OCI-LY3 (cell line): ENCODE measurements around the gene SERPINE1.

Experiments
- H2AFZ ChIP-seq: fragments of 200-600, 300-600 bp; shearing (Covaris generic); 2 replicates; pipeline ENCODE4 v1.6.0; 2014; ENCODE audit warnings: antibody characterized with exemption, low read depth, low read length
- H3K27ac ChIP-seq: fragments of 200-600, 300-600 bp; sonication (generic); 2 replicates; pipeline ENCODE4 v1.5.1; 2014; ENCODE audit warnings: mild to moderate bottlenecking, low read length, moderate library complexity, mixed read lengths
- H3K27me3 ChIP-seq: fragments of 200-600, 300-600 bp; sonication (generic); 2 replicates; pipeline ENCODE4 v1.6.1; 2014; ENCODE audit warnings: low read depth, low read length, mixed read lengths
- H3K36me3 ChIP-seq: fragments of 200-600, 300-600 bp; sonication (generic); replicated peaks from 2 replicates; pipeline ENCODE3; 2014; ENCODE audit warnings: low read depth, low read length, mixed read lengths
- H3K4me1 ChIP-seq: fragments of 300-600, 200-600 bp; sonication (generic); 2 replicates; pipeline ENCODE4 v1.6.1; 2014; ENCODE audit warnings: low read length, mixed read lengths
- H3K4me2 ChIP-seq: fragments of 200-600, 300-600 bp; sonication (generic); 2 replicates; pipeline ENCODE4 v1.6.1; 2014; ENCODE audit warnings: low read length, mixed read lengths
- H3K4me3 ChIP-seq: fragments of 300-600, 200-600 bp; sonication (generic); 2 replicates; pipeline ENCODE4 v1.5.1; 2014; ENCODE audit warnings: antibody characterized with exemption, mild to moderate bottlenecking, low read length, moderate library complexity
- H3K79me2 ChIP-seq: fragments of 300-600, 200-600 bp; shearing (Covaris generic); 2 replicates; pipeline ENCODE4 v1.6.1; 2014; ENCODE audit warnings: mild to moderate bottlenecking, low read length, mixed read lengths
- H3K9ac ChIP-seq: fragments of 300-600, 200-600 bp; shearing (Covaris generic); 2 replicates; pipeline ENCODE4 v1.6.0; 2014; ENCODE audit warnings: mild to moderate bottlenecking, low read length, moderate library complexity
- H3K9me3 ChIP-seq: fragments of 200-600, 300-600 bp; shearing (Covaris generic); 2 replicates; pipeline ENCODE4 v1.6.1; 2014; ENCODE audit warnings: low read length, mixed read lengths; ENCODE audit not compliant: insufficient read depth
- H4K20me1 ChIP-seq: fragments of 200-600, 300-600 bp; sonication (generic); 2 replicates; pipeline ENCODE4 v1.6.1; 2016; ENCODE audit warnings: low read length, mixed read lengths; ENCODE audit not compliant: insufficient read depth
- CTCF ChIP-seq: fragments of 200-600, 300-600 bp; sonication (generic); IDR thresholded peaks from 2 replicates; pipeline ENCODE4 v1.5.1; 2014; ENCODE audit warnings: antibody characterized with exemption, low read length, low read depth
- EZH2phosphoT487 ChIP-seq: fragments of 200-600 bp; shearing (Covaris generic); IDR thresholded peaks from 2 replicates; pipeline ENCODE4 v1.6.1; 2018; ENCODE audit warnings: antibody characterized with exemption, mixed run types, low read depth

Gene SERPINE1

GRCh38 chr7:101159696-101160674 lies 33.1 kb downstream of the SERPINE1 start:
- Histone ChIP-seq H3K4me3 (no peak overlapping the region), H3K4me1 (peaks cover 28% of the 10 kb centered on the region), H3K4me2 (no peak overlapping the region), H2AFZ (no peak overlapping the region), H4K20me1 (no peaks in the 10 kb centered on the region), H3K79me2 (peaks cover 14% of the 10 kb centered on the region), H3K27ac (no peak overlapping the region), H3K36me3 (peaks cover 34% of the 10 kb centered on the region), H3K9me3 (no peaks in the 10 kb centered on the region), H3K9ac (no peak overlapping the region), H3K27me3 (no peaks in the 10 kb centered on the region)
- TF ChIP-seq EZH2phosphoT487 (no peak), CTCF (no peak)

- Histone ChIP-seq H4K20me1 (no peaks in the 10 kb centered on the region), H3K4me2 (no peak overlapping the region), H3K9me3 (no peaks in the 10 kb centered on the region), H3K27me3 (no peaks in the 10 kb centered on the region), H2AFZ (no peak overlapping the region), H3K4me1 (peaks cover 22% of the 10 kb centered on the region), H3K27ac (no peak overlapping the region), H3K36me3 (peaks cover 34% of the 10 kb centered on the region), H3K4me3 (no peak overlapping the region), H3K79me2 (peaks cover 4% of the 10 kb centered on the region; the same call in 1 of the 2 replicates), H3K9ac (no peak overlapping the region)
- TF ChIP-seq CTCF (no peak), EZH2phosphoT487 (no peak)
These were observed 34.0 kb downstream of the SERPINE1 start for GRCh38 chr7:101160910-101161309.

- peak overlapping the region; percentile 66; the same call in 1 of the 2 replicates for H3K4me3 ChIP-seq
- peaks cover 28% of the 10 kb centered on the region for H3K36me3 ChIP-seq
- H3K27ac ChIP-seq: no peak overlapping the region
- H3K4me2 ChIP-seq: peak overlapping the region; percentile 58
- no peaks in the 10 kb centered on the region for H4K20me1 ChIP-seq
- H3K9me3 ChIP-seq: no peaks in the 10 kb centered on the region
- H2AFZ ChIP-seq: no peak overlapping the region
- H3K4me1 ChIP-seq: peaks cover 13% of the 10 kb centered on the region
- no peak overlapping the region for H3K9ac ChIP-seq
- peaks cover under 1% of the 10 kb centered on the region for H3K27me3 ChIP-seq
- TF ChIP-seq EZH2phosphoT487: no peak
- TF ChIP-seq CTCF: no peak
- no peaks in the 10 kb centered on the region for H3K79me2 ChIP-seq
These were observed 35.0 kb downstream of the SERPINE1 start for GRCh38 chr7:101161692-101162471.
